ENCODE results near the gene CASZ1.

GRCh38 chr1:10765734-10766478 lies 30.5 kb downstream of the CASZ1 start:
- TF ChIP-seq POLR2AphosphoS5 (IDR thresholded peaks at IDR 0.05) (peak in 1 of 3 donors; percentile 48), POLR2A (IDR thresholded peaks at IDR 0.05) (no peak), CTCF (IDR thresholded peaks at IDR 0.05) (no peak)

Data from stomach (tissue), 4 donors.